CD4-positive, CD25-positive, alpha-beta regulatory T cell (primary cell): ENCODE results near the gene HSPA1B. TPM values are rescaled to one million over a fixed set of nuclear protein-coding genes. Genes with fewer than 3 reads are reported as not detected.

Source experiments
- ATAC-seq, 2 donors: fragments of 150-1000 bp; cut with Tn5 transposase; one replicate each; pipeline ENCODE4 v1.10.0; 2021; ENCODE audit warnings: low read depth in 2 of 2, moderate number of reproducible peaks in 2 of 2, moderate library complexity in 1 of 2
- DNase-seq, 3 donors: peaks; one replicate each; pipeline versions ENCODE4 v3.0.0 to v3.0.0-alpha.2; 2012 to 2022; ENCODE audit warnings: mixed read lengths in 1 of 3
- H3K27ac ChIP-seq: one replicate; pipeline ENCODE4 v1.7.0; 2013; ENCODE audit warnings: mild to moderate bottlenecking, low read length; ENCODE audit not compliant: insufficient read depth, poor library complexity, severe bottlenecking
- H3K27me3 ChIP-seq: one replicate; pipeline ENCODE4 v1.7.0; 2013; ENCODE audit warnings: low read length; ENCODE audit not compliant: control insufficient read depth, insufficient read depth
- H3K36me3 ChIP-seq: one replicate; pipeline ENCODE4 v1.7.0; 2013; ENCODE audit warnings: mild to moderate bottlenecking, low read length, moderate library complexity; ENCODE audit not compliant: control insufficient read depth, insufficient read depth
- H3K4me1 ChIP-seq: 2 replicates; pipeline ENCODE4 v1.7.0; 2013; ENCODE audit warnings: mild to moderate bottlenecking, low read length; ENCODE audit not compliant: insufficient read depth, control insufficient read depth, poor library complexity, severe bottlenecking
- H3K4me3 ChIP-seq: one replicate; pipeline ENCODE4 v1.7.0; 2013; ENCODE audit warnings: low read depth, mild to moderate bottlenecking, low read length, moderate library complexity
- H3K9me3 ChIP-seq, 2 experiments: 1 replicate in 1 of 2; 2 replicates in 1 of 2; pipeline ENCODE4 v1.7.0; 2013; ENCODE audit warnings: low read length in 2 of 2, mild to moderate bottlenecking in 1 of 2, moderate library complexity in 1 of 2; ENCODE audit not compliant: control insufficient read depth in 2 of 2
- H3K27ac Mint-ChIP-seq, 3 donors: one replicate each; pipeline ENCODE4 v1.8.0; 2020 to 2022; ENCODE audit warnings: mild to moderate bottlenecking in 3 of 3, mixed read lengths in 3 of 3, moderate library complexity in 2 of 3
- H3K27me3 Mint-ChIP-seq: one replicate; pipeline ENCODE4 v1.8.0; 2022; ENCODE audit warnings: mild to moderate bottlenecking, mixed read lengths
- H3K36me3 Mint-ChIP-seq: one replicate; pipeline ENCODE4 v1.8.0; 2020; ENCODE audit warnings: mixed read lengths
- H3K4me1 Mint-ChIP-seq, 4 donors: one replicate each; pipeline ENCODE4 v1.8.0; 2020 to 2022; ENCODE audit warnings: mixed read lengths in 4 of 4, mild to moderate bottlenecking in 1 of 4
- H3K4me3 Mint-ChIP-seq, 4 donors: one replicate each; pipeline ENCODE4 v1.8.0; 2020 to 2022; ENCODE audit warnings: mild to moderate bottlenecking in 4 of 4, mixed read lengths in 4 of 4, moderate library complexity in 3 of 4
- H3K9me3 Mint-ChIP-seq, 7 donors: one replicate each; pipeline ENCODE4 v1.8.0; 2020 to 2022; ENCODE audit warnings: mixed read lengths in 7 of 7, mild to moderate bottlenecking in 3 of 7, moderate library complexity in 2 of 7
- polyA plus RNA-seq, 4 donors: library from polyadenylated mRNA; unstranded; fragments of 300-500 nt; fragmentation: Illumina TruSeq; gene quantifications; one replicate each; pipeline ENCODE4 v1.2.3, GENCODE V29; 2021
- total RNA-seq: library from RNA; stranded (reverse); gene quantifications from one replicate; pipeline ENCODE4 v1.2.3, GENCODE V29; 2022

The HSPA1B gene
- total and polyA plus RNA-seq, 5 donors from 2014 or later = 2.3 to 27.3 (median 3.1) TPM

DNA sequence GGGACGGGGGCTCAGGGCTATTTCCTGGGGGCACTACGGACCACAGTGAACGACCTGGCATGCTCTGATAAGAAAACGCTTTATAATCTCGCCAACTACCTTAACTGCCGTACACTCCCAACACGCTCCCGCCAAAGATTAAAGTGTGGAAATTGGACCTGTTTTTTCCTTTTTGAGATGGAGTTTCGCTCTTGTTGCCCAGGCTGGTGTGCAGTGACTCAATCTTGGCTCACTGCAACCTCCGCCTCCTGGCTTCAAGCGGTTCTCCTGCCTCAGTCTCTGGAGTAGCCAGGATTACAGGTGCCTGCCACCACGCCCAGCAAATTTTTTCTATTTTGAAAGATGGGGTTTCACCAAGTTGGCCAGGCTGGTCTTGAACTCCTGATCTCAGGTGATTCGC, 51.6 kb downstream of the HSPA1B start:
- peaks cover 21% of the 10 kb centered on the region for H3K36me3 Mint-ChIP-seq
- no peak for ATAC-seq
- peaks cover 43% of the 10 kb centered on the region for H3K36me3 ChIP-seq
- no peak overlapping the region for H3K4me3 ChIP-seq
- no peaks in the 10 kb centered on the region for H3K27me3 Mint-ChIP-seq
- H3K4me1 ChIP-seq = no peaks in the 10 kb centered on the region
- no peaks in the 10 kb centered on the region for H3K9me3 Mint-ChIP-seq
- DNase-seq = no peak
- no peak overlapping the region for H3K27ac Mint-ChIP-seq
- H3K27me3 ChIP-seq = no peaks in the 10 kb centered on the region
- no peak overlapping the region for H3K4me3 Mint-ChIP-seq
- H3K27ac ChIP-seq = no peak overlapping the region
- H3K4me1 Mint-ChIP-seq = peaks cover 0 to 5% (median 0%) of the 10 kb centered on the region in 4 donors
- no peaks in the 10 kb centered on the region for H3K9me3 ChIP-seq

Other genes with a start within 250 kb of the HSPA1B start
Only the 30 nearest of the 38 such genes appear.
- gene APOM, start 171.8 kb upstream of the HSPA1B start, total RNA-seq = 1.7 TPM
- 1 to 10 TPM; 2.5 to 4.1 (median 2.8) TPM for gene APOM, start 171.8 kb upstream of the HSPA1B start, polyA plus RNA-seq
- gene C6orf47, start 167.0 kb upstream of the HSPA1B start, total RNA-seq = 18.8 TPM
- 10 to 100 TPM; 24.2 to 30.5 (median 27.1) TPM for gene C6orf47, start 167.0 kb upstream of the HSPA1B start, polyA plus RNA-seq
- 9.8 TPM for gene GPANK1, start 162.7 kb upstream of the HSPA1B start, total RNA-seq
- gene GPANK1, start 162.7 kb upstream of the HSPA1B start, polyA plus RNA-seq = 10 to 100 TPM; 21.6 to 27.3 (median 25.2) TPM
- gene CSNK2B, start 161.7 kb upstream of the HSPA1B start, total RNA-seq = 141 TPM
- gene CSNK2B, start 161.7 kb upstream of the HSPA1B start, polyA plus RNA-seq = 100 to 1,000 TPM; 235 to 285 (median 261) TPM
- 38.8 TPM for gene LY6G5B, start 157.8 kb upstream of the HSPA1B start, total RNA-seq
- gene LY6G5B, start 157.8 kb upstream of the HSPA1B start, polyA plus RNA-seq = not detected
- gene LY6G5C, start 146.7 kb upstream of the HSPA1B start, total RNA-seq = 3.1 TPM
- 10 to 100 TPM in 3 of 4 donors, 1 to 10 TPM in 1; 7.4 to 19.9 (median 11.9) TPM for gene LY6G5C, start 146.7 kb upstream of the HSPA1B start, polyA plus RNA-seq
- gene ABHD16A, start 124.4 kb upstream of the HSPA1B start, total RNA-seq = 78.4 TPM
- 10 to 100 TPM; 33.4 to 43.2 (median 35.8) TPM for gene ABHD16A, start 124.4 kb upstream of the HSPA1B start, polyA plus RNA-seq
- gene LY6G6F, start 120.9 kb upstream of the HSPA1B start, total RNA-seq = 1.5 TPM
- gene LY6G6F, start 120.9 kb upstream of the HSPA1B start, polyA plus RNA-seq = not detected
- not detected for gene LY6G6D, start 112.4 kb upstream of the HSPA1B start, total RNA-seq
- gene LY6G6D, start 112.4 kb upstream of the HSPA1B start, polyA plus RNA-seq = not detected
- gene LY6G6C, start 106.0 kb upstream of the HSPA1B start, total RNA-seq = not detected
- not detected for gene LY6G6C, start 106.0 kb upstream of the HSPA1B start, polyA plus RNA-seq
- 10.8 TPM for gene MPIG6B, start 104.4 kb upstream of the HSPA1B start, total RNA-seq
- under 1 TPM in 1 of 4 donors, not detected in 3; 0.43 TPM for gene MPIG6B, start 104.4 kb upstream of the HSPA1B start, polyA plus RNA-seq
- gene DDAH2, start 98.4 kb upstream of the HSPA1B start, total RNA-seq = 13.6 TPM
- gene DDAH2, start 98.4 kb upstream of the HSPA1B start, polyA plus RNA-seq = 10 to 100 TPM; 16.0 to 19.8 (median 17.7) TPM
- 192 TPM for gene CLIC1, start 91.2 kb upstream of the HSPA1B start, total RNA-seq
- 100 to 1,000 TPM; 481 to 771 (median 621) TPM for gene CLIC1, start 91.2 kb upstream of the HSPA1B start, polyA plus RNA-seq
- 17.4 TPM for gene MSH5, start 87.7 kb upstream of the HSPA1B start, total RNA-seq
- 1 to 10 TPM; 1.2 to 3.3 (median 1.3) TPM for gene MSH5, start 87.7 kb upstream of the HSPA1B start, polyA plus RNA-seq
- 2.3 TPM for gene SAPCD1, start 65.1 kb upstream of the HSPA1B start, total RNA-seq
- not detected for gene SAPCD1, start 65.1 kb upstream of the HSPA1B start, polyA plus RNA-seq
- 6.8 TPM for gene VWA7, start 50.4 kb upstream of the HSPA1B start, total RNA-seq
- gene VWA7, start 50.4 kb upstream of the HSPA1B start, polyA plus RNA-seq = 1 to 10 TPM in 3 of 4 donors, under 1 TPM in 1; 0.91 to 1.2 (median 1.2) TPM
- 63.4 TPM for gene VARS1, start 32.0 kb upstream of the HSPA1B start, total RNA-seq
- gene VARS1, start 32.0 kb upstream of the HSPA1B start, polyA plus RNA-seq = 10 to 100 TPM; 27.1 to 45.1 (median 29.9) TPM
- 29.3 TPM for gene LSM2, start 20.8 kb upstream of the HSPA1B start, total RNA-seq
- 100 to 1,000 TPM in 1 of 4 donors, 10 to 100 TPM in 3; 80.0 to 122 (median 87.5) TPM for gene LSM2, start 20.8 kb upstream of the HSPA1B start, polyA plus RNA-seq
- 5.5 TPM for gene HSPA1L, start 12.5 kb upstream of the HSPA1B start, total RNA-seq
- 1 to 10 TPM; 2.2 to 4.2 (median 3.5) TPM for gene HSPA1L, start 12.5 kb upstream of the HSPA1B start, polyA plus RNA-seq
- gene HSPA1A, start 12.2 kb upstream of the HSPA1B start, total RNA-seq = 30.6 TPM
- gene HSPA1A, start 12.2 kb upstream of the HSPA1B start, polyA plus RNA-seq = 10 to 100 TPM; 65.7 to 93.0 (median 80.5) TPM
- gene NEU1, start 35.1 kb downstream of the HSPA1B start, total RNA-seq = 29.1 TPM
- gene NEU1, start 35.1 kb downstream of the HSPA1B start, polyA plus RNA-seq = 10 to 100 TPM; 26.4 to 32.4 (median 29.7) TPM
- gene SLC44A4, start 51.3 kb downstream of the HSPA1B start, total RNA-seq = 1.0 TPM
- gene SLC44A4, start 51.3 kb downstream of the HSPA1B start, polyA plus RNA-seq = not detected
- 46.4 TPM for gene EHMT2, start 70.0 kb downstream of the HSPA1B start, total RNA-seq
- gene EHMT2, start 70.0 kb downstream of the HSPA1B start, polyA plus RNA-seq = 10 to 100 TPM; 29.4 to 33.5 (median 31.9) TPM
- 0.20 TPM for gene ZBTB12, start 74.3 kb downstream of the HSPA1B start, total RNA-seq
- gene ZBTB12, start 74.3 kb downstream of the HSPA1B start, polyA plus RNA-seq = not detected
- 1.3 TPM for gene C2, start 100.0 kb downstream of the HSPA1B start, total RNA-seq
- gene C2, start 100.0 kb downstream of the HSPA1B start, polyA plus RNA-seq = under 1 TPM in 1 of 4 donors, not detected in 3; 0.47 TPM
- gene CFB, start 118.4 kb downstream of the HSPA1B start, total RNA-seq = 0.64 TPM
- 1 to 10 TPM in 3 of 4 donors, under 1 TPM in 1; 0.68 to 1.9 (median 1.6) TPM for gene CFB, start 118.4 kb downstream of the HSPA1B start, polyA plus RNA-seq
- gene NELFE, start 131.2 kb downstream of the HSPA1B start, total RNA-seq = 51.4 TPM
- 10 to 100 TPM; 52.9 to 62.3 (median 60.5) TPM for gene NELFE, start 131.2 kb downstream of the HSPA1B start, polyA plus RNA-seq
- gene SKIC2, start 131.4 kb downstream of the HSPA1B start, total RNA-seq = 101 TPM
- gene SKIC2, start 131.4 kb downstream of the HSPA1B start, polyA plus RNA-seq = 10 to 100 TPM; 16.2 to 20.9 (median 17.5) TPM
- gene DXO, start 144.4 kb downstream of the HSPA1B start, total RNA-seq = 47.7 TPM
- gene DXO, start 144.4 kb downstream of the HSPA1B start, polyA plus RNA-seq = 10 to 100 TPM in 2 of 4 donors, 1 to 10 TPM in 2; 8.4 to 10.5 (median 9.6) TPM
- gene C4A, start 154.3 kb downstream of the HSPA1B start, total RNA-seq = 4.0 TPM
- gene C4A, start 154.3 kb downstream of the HSPA1B start, polyA plus RNA-seq = under 1 TPM in 2 of 4 donors, not detected in 2; 0.28 to 0.30 TPM